ENCODE data around the gene ARID2. TPM values are rescaled to one million over a fixed set of nuclear protein-coding genes. Genes with fewer than 3 reads are reported as not detected.

The ARID2 gene
- total RNA-seq, 2 experiments from 2014 or later: 33.2 to 33.4 TPM

DNA sequence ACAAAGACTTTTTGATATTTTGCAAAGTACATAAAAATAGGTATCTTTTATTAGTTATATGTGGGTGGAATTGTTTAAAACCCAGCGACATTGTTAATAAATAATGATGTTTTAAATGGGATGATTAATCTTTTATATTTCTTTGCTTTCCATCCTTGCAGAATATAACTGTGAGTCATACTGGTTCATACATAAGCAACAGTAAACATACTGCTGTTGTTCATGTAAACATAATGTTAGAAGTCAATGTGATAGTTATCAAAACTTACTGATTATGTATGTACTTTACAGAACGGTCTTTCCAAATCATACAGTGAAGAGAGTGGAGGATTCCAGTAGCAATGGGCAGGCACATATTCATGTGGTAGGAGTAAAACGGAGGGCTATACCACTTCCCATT, 119.8 kb downstream of the ARID2 start:
- peaks cover 40% of the 10 kb centered on the region for H3K36me3 Mint-ChIP-seq (ENCODE audit: low read depth)
- H3K27me3 Mint-ChIP-seq: no peaks in the 10 kb centered on the region
- DNase-seq (no peak), ATAC-seq (no peak)
- H3K4me3 Mint-ChIP-seq: no peak overlapping the region
- ChIA-PET CTCF (no interaction called here), POLR2A (no interaction called here)
- H3K4me1 Mint-ChIP-seq (ENCODE audit: low read depth): no peaks in the 10 kb centered on the region
- TF ChIP-seq CTCF (IDR thresholded peaks at IDR 0.05): no peak
- H3K27ac Mint-ChIP-seq: no peak overlapping the region
- H3K9me3 Mint-ChIP-seq: no peaks in the 10 kb centered on the region
- intact Hi-C loops (cut with micrococcal nuclease): no loop called here

GRCh38 chr12:45850302-45850701, 120.8 kb downstream of the ARID2 start:
- intact Hi-C loops (cut with micrococcal nuclease): no loop called here
- TF ChIP-seq CTCF (IDR thresholded peaks at IDR 0.05): no peak
- no peaks in the 10 kb centered on the region for H3K9me3 Mint-ChIP-seq
- H3K27me3 Mint-ChIP-seq: no peaks in the 10 kb centered on the region
- no peak for DNase-seq
- H3K27ac Mint-ChIP-seq: no peak overlapping the region
- peaks cover 4% of the 10 kb centered on the region for H3K4me1 Mint-ChIP-seq (ENCODE audit: low read depth)
- POLR2A ChIA-PET: no interaction called here
- CTCF ChIA-PET: interaction anchor here (0.6 to 1.6 kb wide), 2 partner anchors 16 to 306 kb away, joined by 3 read pairs; no protein-coding TSS in a partner anchor
- H3K4me3 Mint-ChIP-seq: no peak overlapping the region
- H3K36me3 Mint-ChIP-seq (ENCODE audit: low read depth): peaks cover 42% of the 10 kb centered on the region
- ATAC-seq: no peak

DNA sequence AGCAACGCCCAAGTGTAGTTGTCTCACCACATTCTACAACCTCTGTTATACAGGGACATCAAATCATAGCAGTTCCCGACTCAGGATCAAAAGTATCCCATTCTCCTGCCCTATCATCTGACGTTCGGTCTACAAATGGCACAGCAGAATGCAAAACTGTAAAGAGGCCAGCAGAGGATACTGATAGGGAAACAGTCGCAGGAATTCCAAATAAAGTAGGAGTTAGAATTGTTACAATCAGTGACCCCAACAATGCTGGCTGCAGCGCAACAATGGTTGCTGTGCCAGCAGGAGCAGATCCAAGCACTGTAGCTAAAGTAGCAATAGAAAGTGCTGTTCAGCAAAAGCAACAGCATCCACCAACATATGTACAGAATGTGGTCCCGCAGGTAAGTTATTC, 123.0 kb downstream of the ARID2 start:
- intact Hi-C loops (cut with micrococcal nuclease): no loop called here
- CTCF ChIA-PET: no interaction called here
- peaks cover 42% of the 10 kb centered on the region for H3K36me3 Mint-ChIP-seq (ENCODE audit: low read depth)

GRCh38 chr12:45853550-45853949, 124.0 kb downstream of the ARID2 start:
- intact Hi-C loops (cut with micrococcal nuclease): no loop called here
- Mint-ChIP-seq H3K36me3 (ENCODE audit: low read depth) (peaks cover 38% of the 10 kb centered on the region), H3K4me1 (ENCODE audit: low read depth) (peaks cover 4% of the 10 kb centered on the region), H3K4me3 (no peak overlapping the region), H3K9me3 (no peaks in the 10 kb centered on the region), H3K27me3 (no peaks in the 10 kb centered on the region), H3K27ac (no peak overlapping the region)
- POLR2A ChIA-PET: no interaction called here
- CTCF ChIA-PET: no interaction called here
- DNase-seq: no peak
- TF ChIP-seq CTCF (IDR thresholded peaks at IDR 0.05): no peak
- no peak for ATAC-seq

More for the DNA sequence above, 123.0 kb downstream of the ARID2 start:
- ATAC-seq (no peak), DNase-seq (no peak)
- Mint-ChIP-seq H3K27ac (no peak overlapping the region), H3K4me1 (ENCODE audit: low read depth) (peaks cover 4% of the 10 kb centered on the region), H3K9me3 (no peaks in the 10 kb centered on the region), H3K4me3 (no peak overlapping the region), H3K27me3 (no peaks in the 10 kb centered on the region)
- no peak for TF ChIP-seq CTCF (IDR thresholded peaks at IDR 0.05)
- POLR2A ChIA-PET: no interaction called here

DNA sequence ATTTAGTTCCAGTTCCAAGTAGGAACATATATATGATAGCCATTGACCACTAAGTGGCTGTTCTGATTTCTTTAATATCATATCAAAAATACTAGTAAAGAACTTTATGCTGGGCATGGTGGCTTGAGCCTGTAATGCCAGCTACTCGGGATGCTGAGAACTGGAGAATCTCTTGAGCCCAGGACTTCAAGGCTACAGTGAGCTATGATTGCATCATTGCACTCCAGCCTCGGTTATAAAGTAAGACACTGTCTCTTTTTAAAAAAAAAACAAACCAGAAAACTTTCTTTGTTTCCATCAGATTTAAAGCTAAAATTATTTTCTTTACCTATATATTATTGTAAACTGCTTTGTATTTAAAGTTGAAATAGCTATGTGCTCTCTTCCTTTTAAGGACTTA, 133.8 kb downstream of the ARID2 start:
- H3K4me1 Mint-ChIP-seq (ENCODE audit: low read depth): peaks cover 2% of the 10 kb centered on the region
- ChIA-PET CTCF (interaction anchor here (0.7 kb wide), 1 partner anchor 231 kb away, joined by 3 read pairs; no protein-coding TSS in a partner anchor), POLR2A (interaction anchor here (0.8 kb wide), 1 partner anchor 12 kb away, joined by 4 read pairs; no protein-coding TSS in a partner anchor)
- H3K4me3 Mint-ChIP-seq: no peak overlapping the region
- ATAC-seq (no peak), DNase-seq (no peak)
- intact Hi-C loops (cut with micrococcal nuclease): no loop called here
- H3K27me3 Mint-ChIP-seq: no peaks in the 10 kb centered on the region
- H3K9me3 Mint-ChIP-seq: no peaks in the 10 kb centered on the region
- no peak overlapping the region for H3K27ac Mint-ChIP-seq
- no peak for TF ChIP-seq CTCF (IDR thresholded peaks at IDR 0.05)
- peaks cover 21% of the 10 kb centered on the region for H3K36me3 Mint-ChIP-seq (ENCODE audit: low read depth)
